IMR-90 (cell line): ENCODE results near the gene ITPKB. TPM values are rescaled to one million over a fixed set of nuclear protein-coding genes. Genes with fewer than 3 reads are reported as not detected.

ENCODE experiments used
- ATAC-seq: fragments of 200-7000 bp; cut with Tn5 transposase; 2 replicates; pipeline ENCODE4 v1.9.1; 2020; ENCODE audit warnings: low read depth, mild to moderate bottlenecking, moderate library complexity
- BruUV-seq: library from RNA; stranded (reverse); fragments of 400-500 nt; replicated peaks from 2 replicates; lab custom pipeline; 2021; lab: Mats Ljungman, UMichigan
- CTCF ChIA-PET: fragments of 300-600 bp; formaldehyde crosslinking; extraction: SDS; loops from one replicate; lab custom pipeline; 2021; ENCODE audit warnings: antibody characterized with exemption; lab: Yijun Ruan, JAX
- POLR2A ChIA-PET: fragments of 300-600 bp; sonication (Branson Sonifier 250); formaldehyde crosslinking; loops from one replicate; lab custom pipeline; 2022; ENCODE audit warnings: antibody characterized with exemption; ENCODE audit not compliant: unreplicated experiment; lab: Charles Lee
- DNase-seq: peaks from one replicate; pipeline ENCODE4 v3.0.0; 2013
- H2AFZ ChIP-seq: replicated peaks from 2 replicates; pipeline ENCODE3; 2013; ENCODE audit warnings: low read length, mild to moderate bottlenecking; ENCODE audit not compliant: poor library complexity
- H2AK5ac ChIP-seq: 2 replicates; pipeline ENCODE4 v1.6.1; 2013; ENCODE audit warnings: low read depth, low read length, inconsistent platforms
- H2AK9ac ChIP-seq: replicated peaks from 2 replicates; pipeline ENCODE3; 2013; ENCODE audit warnings: mild to moderate bottlenecking, low read depth, low read length, moderate library complexity; ENCODE audit not compliant: poor library complexity
- H2BK120ac ChIP-seq: 2 replicates; pipeline ENCODE4 v1.6.1; 2013; ENCODE audit warnings: low read depth, low read length, inconsistent platforms
- H2BK15ac ChIP-seq: 3 replicates; pipeline ENCODE4 v1.6.1; 2013; ENCODE audit warnings: low read depth, low read length, inconsistent platforms
- H2BK20ac ChIP-seq: 2 replicates; pipeline ENCODE4 v1.6.1; 2013; ENCODE audit warnings: low read depth, mild to moderate bottlenecking, inconsistent platforms, low read length, moderate library complexity
- H2BK5ac ChIP-seq: 2 replicates; pipeline ENCODE4 v1.6.1; 2013; ENCODE audit warnings: mild to moderate bottlenecking, low read depth, low read length, inconsistent platforms; ENCODE audit not compliant: poor library complexity, severe bottlenecking
- H3K14ac ChIP-seq: replicated peaks from 2 replicates; pipeline ENCODE4 v1.6.1; 2013; ENCODE audit warnings: low read depth, low read length, inconsistent platforms
- H3K18ac ChIP-seq: 2 replicates; pipeline ENCODE4 v1.6.1; 2013; ENCODE audit warnings: low read depth, low read length, control low read depth
- H3K23ac ChIP-seq: 2 replicates; pipeline ENCODE4 v1.6.1; 2013; ENCODE audit warnings: low read depth, low read length, inconsistent platforms
- H3K27ac ChIP-seq: 2 replicates; pipeline ENCODE4 v1.5.1; 2013; ENCODE audit warnings: mild to moderate bottlenecking, control low read depth, low read length; ENCODE audit not compliant: insufficient read depth
- H3K27me3 ChIP-seq: 2 replicates; pipeline ENCODE4 v1.6.1; 2013; ENCODE audit warnings: low read length; ENCODE audit not compliant: control insufficient read depth, insufficient read depth
- H3K36me3 ChIP-seq: 2 replicates; pipeline ENCODE4 v1.6.1; 2013; ENCODE audit warnings: low read length, mixed read lengths; ENCODE audit not compliant: control insufficient read depth, insufficient read depth
- H3K4ac ChIP-seq: 2 replicates; pipeline ENCODE4 v1.6.1; 2013; ENCODE audit warnings: low read depth, low read length, inconsistent platforms
- H3K4me1 ChIP-seq: 2 replicates; pipeline ENCODE4 v1.6.1; 2013; ENCODE audit warnings: low read length, mixed read lengths; ENCODE audit not compliant: control insufficient read depth, insufficient read depth
- H3K4me2 ChIP-seq: 2 replicates; pipeline ENCODE4 v1.6.1; 2013; ENCODE audit warnings: low read depth, mild to moderate bottlenecking, control low read depth, low read length, moderate library complexity
- H3K4me3 ChIP-seq: 2 replicates; pipeline ENCODE4 v1.5.1; 2013; ENCODE audit warnings: low read depth, mild to moderate bottlenecking, control low read depth, low read length, moderate library complexity; ENCODE audit not compliant: insufficient read depth
- H3K56ac ChIP-seq: 2 replicates; pipeline ENCODE4 v1.6.1; 2013; ENCODE audit warnings: low read length, inconsistent platforms; ENCODE audit not compliant: insufficient read depth; ENCODE audit errors: extremely low read depth
- H3K79me1 ChIP-seq, 2 experiments: 2 replicates each; pipeline ENCODE4 v1.6.1; 2013; ENCODE audit warnings: low read length in 2 of 2, inconsistent platforms in 1 of 2, low read depth in 1 of 2
- H3K9ac ChIP-seq: 2 replicates; pipeline ENCODE4 v1.6.1; 2013; ENCODE audit warnings: low read depth, low read length, control low read depth
- H3K9me1 ChIP-seq: 2 replicates; pipeline ENCODE4 v1.6.1; 2013; ENCODE audit warnings: low read length, inconsistent platforms; ENCODE audit not compliant: insufficient read depth
- H3K9me3 ChIP-seq: 2 replicates; pipeline ENCODE4 v1.6.1; 2013; ENCODE audit warnings: low read length; ENCODE audit not compliant: control insufficient read depth, insufficient read depth
- H4K20me1 ChIP-seq: 2 replicates; pipeline ENCODE4 v1.6.1; 2013; ENCODE audit warnings: low read length, inconsistent platforms; ENCODE audit not compliant: insufficient read depth
- H4K5ac ChIP-seq: 2 replicates; pipeline ENCODE4 v1.6.1; 2013; ENCODE audit warnings: mild to moderate bottlenecking, low read depth, low read length, control low read depth
- H4K8ac ChIP-seq, 2 experiments: 2 replicates each; pipeline ENCODE4 v1.6.1; 2013; ENCODE audit warnings: low read depth in 2 of 2, low read length in 2 of 2, control low read depth in 1 of 2, inconsistent platforms in 1 of 2
- H4K91ac ChIP-seq: 2 replicates; pipeline ENCODE4 v1.6.1; 2013; ENCODE audit warnings: low read depth, low read length, inconsistent platforms; ENCODE audit not compliant: insufficient read depth
- BHLHE40 ChIP-seq: fragments of 150-350 bp; IDR thresholded peaks from 2 replicates; pipeline ENCODE4 v1.6.1; 2016; ENCODE audit warnings: mild to moderate bottlenecking, low read depth, low read length
- CEBPB ChIP-seq: IDR thresholded peaks from 2 replicates; pipeline ENCODE4 v1.6.1; 2012; ENCODE audit warnings: low read depth, low read length, improper control_type of control experiment
- CHD1 ChIP-seq: IDR thresholded peaks from 2 replicates; pipeline ENCODE4 v1.6.1; 2012; ENCODE audit warnings: low read depth, low read length, improper control_type of control experiment
- FOS ChIP-seq: fragments of 150-350 bp; IDR thresholded peaks from 2 replicates; pipeline ENCODE4 v1.6.1; 2016; ENCODE audit warnings: low read depth, low read length
- MAZ ChIP-seq: IDR thresholded peaks from 2 replicates; pipeline ENCODE4 v1.6.1; 2012; ENCODE audit warnings: low read depth, mild to moderate bottlenecking, low read length, improper control_type of control experiment, moderate library complexity, borderline replicate concordance
- MXI1 ChIP-seq: IDR thresholded peaks from 2 replicates; pipeline ENCODE4 v1.6.1; 2012; ENCODE audit warnings: low read depth, mild to moderate bottlenecking, low read length, moderate library complexity, borderline replicate concordance
- POLR2A ChIP-seq: IDR thresholded peaks from 2 replicates; pipeline ENCODE4 v1.6.1; 2012; ENCODE audit warnings: mild to moderate bottlenecking, low read depth, low read length
- RAD21 ChIP-seq: IDR thresholded peaks from 2 replicates; pipeline ENCODE4 v1.6.1; 2012; ENCODE audit warnings: low read length, improper control_type of control experiment
- RFX5 ChIP-seq: IDR thresholded peaks from 2 replicates; pipeline ENCODE4 v1.8.0; 2012; ENCODE audit warnings: low read depth, mild to moderate bottlenecking, low read length, moderate library complexity
- SMC3 ChIP-seq: fragments of 150-350 bp; IDR thresholded peaks from 2 replicates; pipeline ENCODE4 v1.6.1; 2016; ENCODE audit warnings: low read depth, mild to moderate bottlenecking, antibody characterized with exemption, low read length, moderate library complexity
- WGBS, 2 experiments: methylation state at CpG; one replicate each; pipeline versions ENCODE4 v1.1.5 to v1.1.7; 2013; ENCODE audit warnings: missing lambda C conversion rate in 2 of 2; ENCODE audit not compliant: insufficient read length in 1 of 2; ENCODE audit errors: extremely low coverage in 2 of 2; 5-methylcytosine and 5-hydroxymethylcytosine counted together
- dilution Hi-C: fragments of 300-500 bp; cut with HindIII; formaldehyde crosslinking; loops from one replicate; pipeline ENCODE4 v1.14.3; 2018; ENCODE audit warnings: low sequenced_read_pairs; ENCODE audit not compliant: unreplicated experiment
- in situ Hi-C: fragments of 300-500 bp; cut with MboI; formaldehyde crosslinking; loops from 3 replicates; pipeline ENCODE4 v1.14.3; 2019; ENCODE audit warnings: low sequenced_read_pairs, inconsistent platforms, mixed read lengths
- intact Hi-C: fragments of 100-400 bp; cut with micrococcal nuclease; formaldehyde crosslinking; loops from 2 replicates; pipeline ENCODE4 v1.10.0; 2022
- polyA plus RNA-seq, 3 experiments: library from polyadenylated mRNA; depleted of rRNA; stranded (reverse); fragments of >200 nt; gene quantifications; 2 replicates each; pipeline ENCODE4 v1.2.3, GENCODE V29; 2012; ENCODE audit warnings: low replicate concordance in 1 of 3
- total RNA-seq: library from RNA; depleted of rRNA; stranded (reverse); fragments of >200 nt; gene quantifications from 2 replicates; pipeline ENCODE4 v1.2.3, GENCODE V29; 2012
- TF ChIP-seq, protein P1 (sequence below): fragments of 150-350 bp; IDR thresholded peaks from 2 replicates; pipeline ENCODE4 v1.6.1; 2016; ENCODE audit warnings: low read depth, mild to moderate bottlenecking, low read length, moderate library complexity, borderline replicate concordance
- TF ChIP-seq, protein P2 (sequence below): fragments of 150-350 bp; IDR thresholded peaks from 2 replicates; pipeline ENCODE4 v1.6.1; 2017; ENCODE audit warnings: mild to moderate bottlenecking, antibody characterized with exemption, low read length, low read depth
- TF ChIP-seq, protein P3 (sequence below): conservative IDR thresholded peaks from 2 replicates; pipeline ENCODE4 v1.5.1; 2012; ENCODE audit warnings: mild to moderate bottlenecking, low read depth, low read length, improper control_type of control experiment

ITPKB gene
- total and polyA plus RNA-seq, 2 of the 4 experiments (the other 2 are of a cell fraction): 0.72 to 1.4 TPM

DNA sequence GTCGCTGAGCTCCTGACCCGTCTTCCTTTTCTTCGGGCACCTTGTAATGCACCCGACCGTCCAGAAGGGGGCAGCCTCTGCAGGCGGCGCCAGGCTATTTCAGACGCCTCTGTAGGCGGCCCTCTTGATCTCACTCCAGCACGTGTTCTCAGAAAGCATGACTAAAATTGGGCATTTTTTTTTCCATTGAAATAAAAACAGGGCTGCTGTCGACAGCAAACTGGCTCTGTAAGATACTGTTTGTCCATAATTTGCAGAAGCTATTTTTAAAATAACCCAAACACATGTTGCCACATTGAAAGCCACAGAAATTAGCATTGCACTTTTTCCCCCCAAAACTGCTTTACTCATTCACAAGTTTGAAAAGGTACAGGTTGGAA lies 112.5 kb downstream of the ITPKB start:
- H3K18ac ChIP-seq: no peak overlapping the region
- H4K91ac ChIP-seq: no peak overlapping the region
- H3K36me3 ChIP-seq: no peaks in the 10 kb centered on the region
- no TSS peak for BruUV-seq
- H2AK5ac ChIP-seq: no peak overlapping the region
- H4K5ac ChIP-seq: no peak overlapping the region
- H3K9me3 ChIP-seq: peaks cover 2% of the 10 kb centered on the region; the same call in 1 of the 2 replicates
- no peak overlapping the region for H4K8ac ChIP-seq
- no peaks in the 10 kb centered on the region for H4K20me1 ChIP-seq
- H3K56ac ChIP-seq: no peak overlapping the region
- no peak overlapping the region for H3K23ac ChIP-seq
- CTCF ChIA-PET: interaction anchor here (0.6 to 1.3 kb wide), 13 partner anchors 13 to 442 kb away, joined by 3 to 8 read pairs (median 4); partner anchors contain the start of gene ITPKB
- dilution Hi-C loops: no loop called here
- H2BK20ac ChIP-seq: no peak overlapping the region
- peak overlapping the region; percentile 68 for H2AFZ ChIP-seq
- TF ChIP-seq CEBPB (no peak), POLR2A (no peak), RAD21 (peak; percentile 78), BHLHE40 (peak; percentile 97), CHD1 (no peak), SMC3 (peak; percentile 76), FOS (no peak), RFX5 (no peak), MAZ (no peak), MXI1 (peak; percentile 89)
- TF ChIP-seq, protein P1, sequence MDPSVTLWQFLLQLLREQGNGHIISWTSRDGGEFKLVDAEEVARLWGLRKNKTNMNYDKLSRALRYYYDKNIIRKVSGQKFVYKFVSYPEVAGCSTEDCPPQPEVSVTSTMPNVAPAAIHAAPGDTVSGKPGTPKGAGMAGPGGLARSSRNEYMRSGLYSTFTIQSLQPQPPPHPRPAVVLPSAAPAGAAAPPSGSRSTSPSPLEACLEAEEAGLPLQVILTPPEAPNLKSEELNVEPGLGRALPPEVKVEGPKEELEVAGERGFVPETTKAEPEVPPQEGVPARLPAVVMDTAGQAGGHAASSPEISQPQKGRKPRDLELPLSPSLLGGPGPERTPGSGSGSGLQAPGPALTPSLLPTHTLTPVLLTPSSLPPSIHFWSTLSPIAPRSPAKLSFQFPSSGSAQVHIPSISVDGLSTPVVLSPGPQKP: no peak
- TF ChIP-seq, protein P2, sequence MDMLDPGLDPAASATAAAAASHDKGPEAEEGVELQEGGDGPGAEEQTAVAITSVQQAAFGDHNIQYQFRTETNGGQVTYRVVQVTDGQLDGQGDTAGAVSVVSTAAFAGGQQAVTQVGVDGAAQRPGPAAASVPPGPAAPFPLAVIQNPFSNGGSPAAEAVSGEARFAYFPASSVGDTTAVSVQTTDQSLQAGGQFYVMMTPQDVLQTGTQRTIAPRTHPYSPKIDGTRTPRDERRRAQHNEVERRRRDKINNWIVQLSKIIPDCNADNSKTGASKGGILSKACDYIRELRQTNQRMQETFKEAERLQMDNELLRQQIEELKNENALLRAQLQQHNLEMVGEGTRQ: peak; percentile 88
- TF ChIP-seq, protein P3, sequence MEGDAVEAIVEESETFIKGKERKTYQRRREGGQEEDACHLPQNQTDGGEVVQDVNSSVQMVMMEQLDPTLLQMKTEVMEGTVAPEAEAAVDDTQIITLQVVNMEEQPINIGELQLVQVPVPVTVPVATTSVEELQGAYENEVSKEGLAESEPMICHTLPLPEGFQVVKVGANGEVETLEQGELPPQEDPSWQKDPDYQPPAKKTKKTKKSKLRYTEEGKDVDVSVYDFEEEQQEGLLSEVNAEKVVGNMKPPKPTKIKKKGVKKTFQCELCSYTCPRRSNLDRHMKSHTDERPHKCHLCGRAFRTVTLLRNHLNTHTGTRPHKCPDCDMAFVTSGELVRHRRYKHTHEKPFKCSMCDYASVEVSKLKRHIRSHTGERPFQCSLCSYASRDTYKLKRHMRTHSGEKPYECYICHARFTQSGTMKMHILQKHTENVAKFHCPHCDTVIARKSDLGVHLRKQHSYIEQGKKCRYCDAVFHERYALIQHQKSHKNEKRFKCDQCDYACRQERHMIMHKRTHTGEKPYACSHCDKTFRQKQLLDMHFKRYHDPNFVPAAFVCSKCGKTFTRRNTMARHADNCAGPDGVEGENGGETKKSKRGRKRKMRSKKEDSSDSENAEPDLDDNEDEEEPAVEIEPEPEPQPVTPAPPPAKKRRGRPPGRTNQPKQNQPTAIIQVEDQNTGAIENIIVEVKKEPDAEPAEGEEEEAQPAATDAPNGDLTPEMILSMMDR: peak; percentile 89
- no peaks in the 10 kb centered on the region for H3K4me1 ChIP-seq
- no peak overlapping the region for H2BK120ac ChIP-seq
- POLR2A ChIA-PET: no interaction called here
- intact Hi-C loops: loop anchor here (2.0 to 5.0 kb wide), 3 partner anchors 79 to 811 kb away; partner anchors contain the start of gene STUM
- H3K4me2 ChIP-seq: peak overlapping the region; percentile 45
- H2BK5ac ChIP-seq: no peak overlapping the region
- ATAC-seq (peak; percentile 98), DNase-seq (peak; percentile 59)
- no peaks in the 10 kb centered on the region for H3K79me1 ChIP-seq
- H3K4me3 ChIP-seq: no peak overlapping the region
- in situ Hi-C loops: no loop called here
- H2AK9ac ChIP-seq: peak overlapping the region; percentile 10
- no peak overlapping the region for H3K4ac ChIP-seq
- peaks cover 1% of the 10 kb centered on the region for H3K27me3 ChIP-seq
- 0% methylated on average over 1 of the region's 11 CpGs; no CpG with 5 or more reads in 1 of the 2 experiments for WGBS, 2 experiments
- no peak overlapping the region for H3K9ac ChIP-seq
- H2BK15ac ChIP-seq: no peak overlapping the region
- no peaks in the 10 kb centered on the region for H3K9me1 ChIP-seq
- H3K14ac ChIP-seq: no peak overlapping the region
- no peak overlapping the region for H3K27ac ChIP-seq
